B cell (primary cell): ENCODE results near the gene DDX20. TPM values are rescaled to one million over a fixed set of nuclear protein-coding genes. Genes with fewer than 3 reads are reported as not detected.

Experiments
- ATAC-seq: fragments of 200-7000 bp; cut with Tn5 transposase; one replicate; pipeline ENCODE4 v1.10.0; 2021; ENCODE audit warnings: low read depth, mild to moderate bottlenecking, moderate number of reproducible peaks, moderate library complexity
- CTCF ChIA-PET: fragments of 350-600 bp; sonication (Branson Sonifier 250); formaldehyde crosslinking; loops from one replicate; lab custom pipeline; 2021; ENCODE audit warnings: antibody characterized with exemption, inconsistent platforms; lab: Charles Lee
- POLR2A ChIA-PET: fragments of 350-600 bp; sonication (Branson Sonifier 250); formaldehyde crosslinking; loops from one replicate; lab custom pipeline; 2021; ENCODE audit warnings: antibody characterized with exemption; lab: Charles Lee
- DNase-seq: peaks from one replicate; pipeline ENCODE4 v3.0.0; 2013
- H2AFZ ChIP-seq: 2 replicates; pipeline ENCODE4 v1.6.1; 2012; ENCODE audit warnings: mild to moderate bottlenecking, low read depth, low read length; ENCODE audit not compliant: insufficient read depth, poor library complexity, severe bottlenecking
- H3K27ac ChIP-seq, 2 donors: 1 replicate in 1 of 2; 2 replicates in 1 of 2; pipeline ENCODE4 v1.5.1; 2012 to 2013; ENCODE audit warnings: low read length in 2 of 2, mild to moderate bottlenecking in 2 of 2, moderate library complexity in 1 of 2
- H3K27me3 ChIP-seq, 4 experiments: fragments of 200-600 bp in 1 of 4; sonication (generic) in 1 of 4; replicated peaks in 1 of 4; 1 replicate in 2 of 4; 2 replicates in 2 of 4; pipeline versions ENCODE4 v1.6.1 to v1.7.0; 2013 to 2016; ENCODE audit warnings: low read length in 3 of 4, mild to moderate bottlenecking in 2 of 4, mixed read lengths in 1 of 4, moderate library complexity in 1 of 4; ENCODE audit not compliant: insufficient read depth in 4 of 4, control insufficient read depth in 3 of 4; ENCODE audit errors: control extremely low read depth in 1 of 4
- H3K36me3 ChIP-seq, 2 experiments: replicated peaks in 1 of 2; 1 replicate in 1 of 2; 2 replicates in 1 of 2; pipeline versions ENCODE4 v1.6.1 to v1.7.1; 2013; ENCODE audit warnings: low read length in 1 of 2; ENCODE audit not compliant: insufficient read depth in 2 of 2, control insufficient read depth in 1 of 2; ENCODE audit errors: control extremely low read depth in 1 of 2, extremely low read depth in 1 of 2
- H3K4me1 ChIP-seq, 2 donors: fragments of 200-600 bp in 1 of 2; sonication (generic) in 1 of 2; 1 replicate in 1 of 2; 2 replicates in 1 of 2; pipeline versions ENCODE4 v1.5.1 to v1.6.1; 2013 to 2017; ENCODE audit warnings: low read length in 2 of 2; ENCODE audit not compliant: control insufficient read depth in 2 of 2, insufficient read depth in 2 of 2
- H3K4me2 ChIP-seq: replicated peaks from 2 replicates; pipeline ENCODE3; 2012; ENCODE audit warnings: mild to moderate bottlenecking, low read depth, low read length; ENCODE audit not compliant: poor library complexity, severe bottlenecking
- H3K4me3 ChIP-seq, 5 experiments: fragments of 200-600 bp in 1 of 5; sonication (generic) in 1 of 5; 1 replicate in 3 of 5; 2 replicates in 2 of 5; pipeline versions ENCODE4 v1.5.1 to v1.7.0; 2011 to 2016; ENCODE audit warnings: low read length in 4 of 5, mild to moderate bottlenecking in 4 of 5, low read depth in 2 of 5, control low read depth in 1 of 5, moderate library complexity in 1 of 5; ENCODE audit not compliant: insufficient read depth in 1 of 5; ENCODE audit errors: control extremely low read depth in 1 of 5, extremely low read depth in 1 of 5
- H3K79me2 ChIP-seq: fragments of 200-600 bp; sonication (generic); one replicate; pipeline ENCODE4 v1.6.0; 2016; ENCODE audit warnings: low read length; ENCODE audit not compliant: control insufficient read depth, insufficient read depth
- H3K9ac ChIP-seq: fragments of 200-600 bp; sonication (generic); 2 replicates; pipeline ENCODE4 v1.6.1; 2017; ENCODE audit warnings: mild to moderate bottlenecking, low read length, moderate library complexity
- H3K9me3 ChIP-seq, 3 donors: one replicate each; pipeline versions ENCODE4 v1.6.1 to v1.7.1; 2013; ENCODE audit warnings: low read length in 2 of 3; ENCODE audit not compliant: control insufficient read depth in 2 of 3, insufficient read depth in 1 of 3; ENCODE audit errors: control extremely low read depth in 1 of 3
- H4K20me1 ChIP-seq: 2 replicates; pipeline ENCODE4 v1.6.0; 2012; ENCODE audit warnings: mild to moderate bottlenecking, low read length; ENCODE audit not compliant: insufficient read depth, control insufficient read depth, poor library complexity, severe bottlenecking
- H3K27ac Mint-ChIP-seq: one replicate; pipeline ENCODE4 v1.8.0; 2021; ENCODE audit warnings: mixed read lengths
- H3K27me3 Mint-ChIP-seq: one replicate; pipeline ENCODE4 v1.8.0; 2021; ENCODE audit warnings: mixed read lengths
- H3K4me1 Mint-ChIP-seq: one replicate; pipeline ENCODE4 v1.8.0; 2021; ENCODE audit warnings: mixed read lengths
- H3K4me3 Mint-ChIP-seq: one replicate; pipeline ENCODE4 v1.8.0; 2021; ENCODE audit warnings: mixed read lengths
- H3K9me3 Mint-ChIP-seq: one replicate; pipeline ENCODE4 v1.8.0; 2022; ENCODE audit warnings: mixed read lengths; ENCODE audit not compliant: insufficient read depth
- CTCF ChIP-seq: fragments of 200-600 bp; IDR thresholded peaks from one replicate; pipeline ENCODE4 v1.8.0; 2022; ENCODE audit warnings: antibody characterized with exemption, mild to moderate bottlenecking
- EZH2 ChIP-seq: IDR thresholded peaks from 2 replicates; pipeline ENCODE4 v1.6.1; 2012; ENCODE audit warnings: borderline replicate concordance, low read depth, mild to moderate bottlenecking, moderate library complexity, low read length; ENCODE audit not compliant: insufficient read depth, poor library complexity, severe bottlenecking
- whole genome bisulfite sequencing: methylation state at CpG from one replicate; pipeline ENCODE4 v1.1.5; 2013; ENCODE audit warnings: missing lambda C conversion rate; ENCODE audit not compliant: insufficient coverage; 5-methylcytosine and 5-hydroxymethylcytosine counted together
- intact Hi-C: fragments of 100-400 bp; cut with micrococcal nuclease; formaldehyde crosslinking; loops from one replicate; pipeline ENCODE4 v1.10.0; 2022
- polyA plus RNA-seq: library from polyadenylated mRNA; depleted of rRNA; stranded (reverse); fragments of >200 nt; gene quantifications from 2 replicates; pipeline ENCODE4 v1.2.3, GENCODE V29; 2012
- total RNA-seq, 2 donors: library from RNA; stranded (reverse); fragments of 120-200 nt in 1 of 2; gene quantifications; 1 replicate in 1 of 2; 2 replicates in 1 of 2; pipeline versions ENCODE4 v1.2.3 to v1.2.4, GENCODE V29; 2013 to 2022

Gene DDX20
- total and polyA plus RNA-seq, 2 donors (not counting 1 experiment from before 2014, with no cell fraction given), result 5.7 to 24.6 TPM

GRCh38 chr1:111811891-111812290 lies 56.2 kb downstream of the DDX20 start:
- POLR2A ChIA-PET, result no interaction called here
- DNase-seq, result no peak
- 82% methylated on average over 9 of the region's 10 CpGs for WGBS

GRCh38 chr1:111812306-111812705 lies 56.6 kb downstream of the DDX20 start:
- 92% methylated on average over 4 of the region's 4 CpGs for WGBS

More at GRCh38 chr1:111811891-111812290, 56.2 kb downstream of the DDX20 start:
- intact Hi-C loops, result no loop called here
- CTCF ChIA-PET, result no interaction called here
- H4K20me1 ChIP-seq, result no peaks in the 10 kb centered on the region
- peaks cover 0 to 3% (median 0%) of the 10 kb centered on the region in 3 donors for H3K9me3 ChIP-seq
- TF ChIP-seq EZH2 (no peak), CTCF (no peak)
- no peaks in the 10 kb centered on the region for H3K79me2 ChIP-seq
- H3K27ac Mint-ChIP-seq, result no peak overlapping the region
- H3K27me3 Mint-ChIP-seq, result no peaks in the 10 kb centered on the region
- H3K27ac ChIP-seq, result no peak overlapping the region
- H2AFZ ChIP-seq, result no peak overlapping the region
- no peak overlapping the region for H3K4me3 ChIP-seq
- no peak for ATAC-seq
- peaks cover 47% of the 10 kb centered on the region for H3K4me1 Mint-ChIP-seq
- H3K9me3 Mint-ChIP-seq, result no peaks in the 10 kb centered on the region
- H3K4me3 Mint-ChIP-seq, result no peak overlapping the region
- H3K4me1 ChIP-seq, result peaks cover 41 to 54% of the 10 kb centered on the region in 2 donors
- peaks cover 0 to 5% (median 0%) of the 10 kb centered on the region in 4 experiments for H3K27me3 ChIP-seq
- H3K36me3 ChIP-seq, result no peaks in the 10 kb centered on the region
- no peak overlapping the region for H3K4me2 ChIP-seq
- H3K9ac ChIP-seq, result no peak overlapping the region

More at GRCh38 chr1:111812306-111812705, 56.6 kb downstream of the DDX20 start:
- H3K36me3 ChIP-seq, result no peaks in the 10 kb centered on the region
- H3K27me3 ChIP-seq, result peaks cover 0 to 5% (median 0%) of the 10 kb centered on the region in 4 experiments
- TF ChIP-seq EZH2, result no peak
- no peak for TF ChIP-seq CTCF
- H3K4me2 ChIP-seq, result no peak overlapping the region
- H3K27me3 Mint-ChIP-seq, result no peaks in the 10 kb centered on the region
- DNase-seq, result no peak
- H3K4me3 ChIP-seq, result no peak overlapping the region
- H3K4me3 Mint-ChIP-seq, result no peak overlapping the region
- ATAC-seq, result no peak
- no peak overlapping the region for H3K27ac Mint-ChIP-seq
- H3K9me3 Mint-ChIP-seq, result no peaks in the 10 kb centered on the region
- peaks cover 37 to 50% of the 10 kb centered on the region in 2 donors for H3K4me1 ChIP-seq
- ChIA-PET POLR2A (no interaction called here), CTCF (no interaction called here)
- peaks cover 0 to 3% (median 0%) of the 10 kb centered on the region in 3 donors for H3K9me3 ChIP-seq
- no peaks in the 10 kb centered on the region for H3K79me2 ChIP-seq
- H3K9ac ChIP-seq, result no peak overlapping the region
- H2AFZ ChIP-seq, result no peak overlapping the region
- H3K27ac ChIP-seq, result no peak overlapping the region
- no peaks in the 10 kb centered on the region for H4K20me1 ChIP-seq
- H3K4me1 Mint-ChIP-seq, result peaks cover 43% of the 10 kb centered on the region
- intact Hi-C loops, result no loop called here
